Naive B cell (primary cell): ENCODE data around the gene ACD. TPM values are rescaled to one million over a fixed set of nuclear protein-coding genes. Genes with fewer than 3 reads are reported as not detected.
A peak's percentile ranks its signal among the peaks of the same experiment; 100 is the strongest.
"Not testable (repeated sequence)": the region's sequence is repeated elsewhere in the genome, so short reads cannot be mapped to it uniquely, and the experiment has no call there.

Experiments
- ATAC-seq, 2 donors: fragments of 150-1000 bp; cut with Tn5 transposase; 2 replicates each; pipeline ENCODE4 v1.10.0; 2021; ENCODE audit warnings: low read depth in 2 of 2, mild to moderate bottlenecking in 2 of 2, moderate library complexity in 2 of 2
- DNase-seq: peaks from one replicate; pipeline ENCODE4 v3.0.0; 2022
- H3K27ac Mint-ChIP-seq, 6 donors: one replicate each; pipeline ENCODE4 v1.8.0; 2020 to 2022; ENCODE audit warnings: mild to moderate bottlenecking in 6 of 6, mixed read lengths in 6 of 6, moderate library complexity in 5 of 6, inconsistent platforms in 2 of 6
- H3K27me3 Mint-ChIP-seq, 3 donors: one replicate each; pipeline ENCODE4 v1.8.0; 2021 to 2022; ENCODE audit warnings: mixed read lengths in 3 of 3, mild to moderate bottlenecking in 1 of 3
- H3K36me3 Mint-ChIP-seq, 2 donors: one replicate each; pipeline ENCODE4 v1.8.0; 2020 to 2022; ENCODE audit warnings: mixed read lengths in 2 of 2, inconsistent platforms in 1 of 2, mild to moderate bottlenecking in 1 of 2
- H3K4me1 Mint-ChIP-seq, 3 donors: one replicate each; pipeline ENCODE4 v1.8.0; 2020 to 2022; ENCODE audit warnings: mixed read lengths in 3 of 3, inconsistent platforms in 1 of 3, mild to moderate bottlenecking in 1 of 3, moderate library complexity in 1 of 3
- H3K4me3 Mint-ChIP-seq, 8 donors: one replicate each; pipeline ENCODE4 v1.8.0; 2020 to 2022; ENCODE audit warnings: mild to moderate bottlenecking in 8 of 8, mixed read lengths in 8 of 8, moderate library complexity in 8 of 8, inconsistent platforms in 2 of 8
- H3K9me3 Mint-ChIP-seq, 7 donors: one replicate each; pipeline ENCODE4 v1.8.0; 2020 to 2022; ENCODE audit warnings: mixed read lengths in 7 of 7, mild to moderate bottlenecking in 5 of 7, inconsistent platforms in 2 of 7, moderate library complexity in 1 of 7
- polyA plus RNA-seq, 6 donors: library from polyadenylated mRNA; unstranded; fragments of 300-500 nt; fragmentation: Illumina TruSeq; gene quantifications; one replicate each; pipeline ENCODE4 v1.2.3, GENCODE V29; 2021; ENCODE audit warnings: low read depth in 6 of 6

The ACD gene
- 10 to 100 TPM; 31.3 to 52.8 (median 35.5) TPM for polyA plus RNA-seq

DNA sequence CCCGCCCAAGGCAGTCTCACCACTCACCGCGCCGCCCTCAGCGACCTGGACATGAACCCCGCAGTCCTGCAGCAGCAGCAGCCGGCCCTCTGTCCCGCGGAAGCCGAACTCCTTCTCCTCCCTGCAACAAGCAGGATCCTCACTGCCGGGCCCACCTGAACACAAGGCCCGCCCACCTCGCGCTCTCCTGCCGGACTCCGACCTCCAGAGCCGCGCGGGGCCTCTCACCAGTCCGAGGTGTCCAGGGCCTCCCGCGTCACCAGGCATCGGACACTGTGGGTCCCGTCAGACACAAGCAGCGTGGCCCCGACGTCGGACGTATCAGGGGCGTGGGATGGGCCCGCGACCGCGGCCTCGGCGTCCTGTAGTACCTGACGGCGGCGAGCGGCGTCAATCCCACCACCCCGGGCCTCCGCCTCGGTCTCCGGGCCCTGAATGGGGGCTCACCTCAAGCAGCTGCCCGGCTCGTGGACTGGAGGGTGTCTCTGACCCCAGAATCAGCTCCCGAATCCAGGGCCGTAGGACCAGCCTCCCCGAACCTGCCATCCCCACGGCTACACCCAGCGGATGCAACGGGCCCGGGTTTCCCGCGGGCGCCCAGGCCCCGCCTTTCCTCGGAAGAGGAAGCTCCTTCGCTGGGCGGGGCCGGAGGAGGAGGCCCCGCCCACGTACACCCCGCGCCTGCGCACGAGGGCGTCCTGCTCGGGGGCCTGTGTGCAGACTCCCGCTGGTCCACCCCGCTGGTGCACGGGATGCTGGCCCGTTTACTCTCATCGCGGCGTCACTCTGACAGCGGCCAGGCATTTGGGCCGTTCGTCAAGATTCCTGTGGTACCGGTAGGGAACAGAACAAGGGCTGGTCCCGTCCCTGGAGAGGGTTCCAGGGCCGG lies at the start of gene ACD:
Gene ACD (minus strand): TSS at position 586 of the 889 bp plus-strand sequence. CDS start 40 bp downstream, at position 546.
- H3K27me3 Mint-ChIP-seq = no peaks in the 10 kb centered on the region
- H3K9me3 Mint-ChIP-seq = no peaks in the 10 kb centered on the region
- DNase-seq = peak; percentile 94
- H3K36me3 Mint-ChIP-seq = peaks cover 0 to 8% of the 10 kb centered on the region in 2 donors
- H3K27ac Mint-ChIP-seq = peak within 1 kb of the TSS; percentile 94 to 99 (median 98)
- ATAC-seq = peak; percentile 46 to 56
- H3K4me3 Mint-ChIP-seq = peak within 1 kb of the TSS; percentile 92 to 100 (median 94)
- H3K4me1 Mint-ChIP-seq = peaks cover 32 to 49% (median 36%) of the 10 kb centered on the region in 3 donors

DNA sequence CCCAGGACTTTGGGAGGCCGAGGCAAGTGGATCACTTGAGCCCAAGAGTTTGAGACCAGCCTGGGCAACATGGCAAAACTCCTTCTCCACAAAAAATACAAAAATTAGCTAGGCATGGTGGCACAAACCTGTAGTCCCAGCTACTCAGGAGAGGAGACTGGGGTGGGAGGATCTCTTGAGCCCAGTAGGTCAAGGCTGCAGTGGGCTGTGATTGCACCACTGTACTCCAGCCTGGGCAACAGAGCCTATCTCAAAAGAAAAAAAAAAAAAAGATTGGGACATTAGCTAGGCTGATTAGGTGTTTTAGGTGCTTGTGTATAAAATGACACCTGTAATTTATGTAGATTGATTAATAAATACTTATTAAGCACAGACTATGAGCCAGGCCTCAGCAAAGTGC lies 49.0 kb upstream of the ACD start:
- no peaks in the 10 kb centered on the region for H3K36me3 Mint-ChIP-seq
- peaks cover 4 to 15% (median 12%) of the 10 kb centered on the region in 3 donors for H3K4me1 Mint-ChIP-seq
- no peak for DNase-seq
- no peak overlapping the region for H3K27ac Mint-ChIP-seq
- H3K4me3 Mint-ChIP-seq = no peak overlapping the region
- no peak for ATAC-seq
- no peaks in the 10 kb centered on the region for H3K9me3 Mint-ChIP-seq
- H3K27me3 Mint-ChIP-seq = no peaks in the 10 kb centered on the region

DNA sequence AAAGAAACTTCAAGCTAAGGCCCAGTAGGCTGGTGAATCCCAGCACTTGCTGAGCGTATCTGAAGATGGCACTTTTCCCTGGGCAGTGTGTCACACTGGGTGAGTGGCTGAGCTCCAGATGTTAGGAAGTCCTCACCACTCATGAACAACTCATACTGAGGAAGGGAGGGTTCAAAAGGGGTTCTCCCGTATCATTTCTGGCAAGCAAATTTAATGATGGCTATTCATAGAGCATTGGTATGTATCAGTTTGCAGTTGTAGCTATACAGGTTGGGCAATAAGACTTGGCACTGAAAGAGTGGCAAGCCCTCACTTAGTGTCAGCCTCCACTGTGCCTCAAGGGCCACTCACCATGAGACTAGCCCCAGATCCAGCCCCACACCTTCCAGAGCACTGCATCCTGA lies 48.3 kb upstream of the ACD start:
- H3K36me3 Mint-ChIP-seq = no peaks in the 10 kb centered on the region
- no peak overlapping the region for H3K4me3 Mint-ChIP-seq
- DNase-seq (no peak), ATAC-seq (no peak)
- peak overlapping the region in 1 of 6 donors; percentile 6 for H3K27ac Mint-ChIP-seq
- no peaks in the 10 kb centered on the region for H3K9me3 Mint-ChIP-seq
- H3K4me1 Mint-ChIP-seq = peaks cover under 1 to 19% (median 12%) of the 10 kb centered on the region in 3 donors
- H3K27me3 Mint-ChIP-seq = no peaks in the 10 kb centered on the region

DNA sequence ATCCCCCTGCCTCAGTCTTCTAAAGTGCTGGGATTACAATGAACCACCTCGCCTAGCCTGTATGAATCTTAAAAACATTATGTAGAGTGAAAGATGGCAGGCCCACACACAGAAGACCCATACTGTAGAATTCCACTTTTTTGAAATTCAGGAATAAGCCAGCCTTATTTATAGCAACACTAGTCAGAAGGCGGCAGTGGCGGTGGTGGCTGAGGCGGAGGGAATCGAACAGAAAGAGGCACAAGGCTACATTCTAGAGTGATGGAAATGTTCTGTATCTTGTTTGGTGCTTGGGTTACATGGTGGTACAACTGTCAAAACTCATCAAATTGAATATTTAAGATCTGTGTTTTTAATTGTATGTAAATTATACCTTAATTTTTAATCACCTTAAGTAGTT lies 47.7 kb upstream of the ACD start:
- peak overlapping the region in 3 of 6 donors; percentile 6 to 82 (median 74) for H3K27ac Mint-ChIP-seq

DNA sequence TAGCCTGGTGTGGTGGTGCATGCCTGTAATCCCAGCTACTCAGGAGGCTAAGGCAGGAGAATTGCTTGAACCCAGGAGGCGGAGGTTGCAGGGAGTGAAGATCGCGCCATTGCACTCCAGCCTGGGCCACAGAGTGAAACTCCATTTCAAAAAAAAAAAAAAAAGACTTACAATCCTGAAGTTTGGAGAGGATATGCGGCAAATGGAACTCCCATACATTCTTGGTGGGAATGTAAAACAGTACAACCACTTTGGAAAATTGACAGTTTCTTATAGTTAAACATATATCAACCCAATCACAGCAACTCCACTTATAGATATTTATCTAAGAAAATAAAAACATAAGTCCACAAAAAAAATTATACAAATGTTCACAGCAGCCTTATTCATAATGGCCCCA lies 47.1 kb upstream of the ACD start:
- ATAC-seq = no peak
- Mint-ChIP-seq H3K9me3 (no peaks in the 10 kb centered on the region), H3K4me1 (peaks cover 0 to 19% (median 12%) of the 10 kb centered on the region in 3 donors), H3K36me3 (no peaks in the 10 kb centered on the region), H3K27me3 (no peaks in the 10 kb centered on the region), H3K27ac (no peak overlapping the region), H3K4me3 (no peak overlapping the region)
- no peak for DNase-seq

More for the DNA sequence above, 47.7 kb upstream of the ACD start:
- no peak for ATAC-seq
- Mint-ChIP-seq H3K27me3 (no peaks in the 10 kb centered on the region), H3K9me3 (no peaks in the 10 kb centered on the region), H3K4me1 (peaks cover 0 to 19% (median 12%) of the 10 kb centered on the region in 3 donors), H3K36me3 (no peaks in the 10 kb centered on the region), H3K4me3 (no peak overlapping the region)
- no peak for DNase-seq

DNA sequence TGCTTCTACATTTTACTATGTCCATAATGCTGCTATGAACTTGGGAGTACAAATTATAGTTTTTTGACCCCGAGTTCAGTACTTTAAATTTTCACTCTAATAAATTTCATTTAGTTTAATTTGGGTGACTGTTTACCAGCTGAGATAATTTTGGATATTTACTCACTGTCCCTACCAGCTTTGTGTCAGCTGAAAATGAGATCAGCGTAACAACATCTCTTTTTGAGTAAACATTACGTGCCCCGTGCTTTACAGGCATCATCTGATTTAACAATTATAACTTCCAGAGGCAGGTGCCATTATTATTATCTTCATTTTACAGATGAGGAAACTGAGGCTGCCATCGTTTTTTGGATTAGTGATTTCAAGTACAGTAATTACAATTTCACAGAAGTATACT lies 44.0 kb upstream of the ACD start:
- peaks cover 0 to 10% (median 4%) of the 10 kb centered on the region in 3 donors for H3K4me1 Mint-ChIP-seq
- no peak overlapping the region for H3K4me3 Mint-ChIP-seq

DNA sequence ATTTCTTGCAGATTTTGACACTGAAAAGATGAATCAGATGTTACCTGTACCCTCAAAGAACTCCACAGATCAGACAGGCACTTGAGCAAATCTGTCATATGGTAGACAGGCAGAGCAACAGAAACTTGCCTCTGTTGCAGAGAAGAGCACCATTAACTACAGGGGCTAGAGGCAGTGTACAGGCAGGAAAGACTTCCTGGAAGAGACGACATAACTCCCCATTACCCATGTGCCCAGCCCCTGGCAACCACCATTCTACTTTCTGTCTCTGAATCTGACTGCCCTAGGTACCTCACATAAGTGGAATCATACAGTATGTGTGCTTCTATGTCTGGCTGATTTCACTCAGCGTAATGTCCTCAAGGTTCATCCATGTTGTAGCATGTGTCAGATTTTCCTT lies 43.6 kb upstream of the ACD start:
- DNase-seq = no peak
- H3K4me3 Mint-ChIP-seq = no peak overlapping the region
- no peak for ATAC-seq
- peaks cover 0 to 11% (median 4%) of the 10 kb centered on the region in 3 donors for H3K4me1 Mint-ChIP-seq
- H3K27ac Mint-ChIP-seq = peak overlapping the region in 2 of 6 donors; percentile 15 to 44
- peaks cover 0 to 1% (median 0%) of the 10 kb centered on the region in 7 donors for H3K9me3 Mint-ChIP-seq
- peaks cover 0 to 4% of the 10 kb centered on the region in 2 donors for H3K36me3 Mint-ChIP-seq
- no peaks in the 10 kb centered on the region for H3K27me3 Mint-ChIP-seq

More for the DNA sequence above, 44.0 kb upstream of the ACD start:
- no peak overlapping the region for H3K27ac Mint-ChIP-seq
- ATAC-seq = no peak
- H3K27me3 Mint-ChIP-seq = no peaks in the 10 kb centered on the region
- H3K36me3 Mint-ChIP-seq = no peaks in the 10 kb centered on the region
- no peaks in the 10 kb centered on the region for H3K9me3 Mint-ChIP-seq
- no peak for DNase-seq

DNA sequence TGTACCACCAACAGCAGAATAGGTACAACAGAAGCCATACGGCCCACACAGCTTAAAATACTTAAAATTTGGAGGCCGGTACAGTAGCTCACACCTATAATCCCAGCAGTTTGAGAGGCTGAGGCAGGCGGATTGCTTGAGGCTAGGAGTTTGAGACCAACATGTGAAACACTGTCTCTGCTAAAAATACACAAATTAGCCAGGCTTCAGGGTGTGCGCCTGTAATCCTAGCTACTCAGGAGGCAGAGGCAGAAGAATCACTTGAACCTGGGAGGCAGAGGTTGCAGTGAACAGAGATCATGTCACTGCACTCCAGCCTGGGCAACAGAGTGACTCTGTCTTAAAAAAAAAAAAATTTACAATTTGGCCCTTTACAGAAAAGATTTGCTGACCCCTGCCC lies 42.1 kb upstream of the ACD start:
- Mint-ChIP-seq H3K4me1 (peaks cover 0 to 10% (median 0%) of the 10 kb centered on the region in 3 donors), H3K27me3 (no peaks in the 10 kb centered on the region), H3K9me3 (peaks cover 0 to 1% (median 0%) of the 10 kb centered on the region in 7 donors), H3K36me3 (peaks cover 0 to 8% of the 10 kb centered on the region in 2 donors), H3K27ac (peak overlapping the region in 2 of 6 donors; percentile 11 to 62), H3K4me3 (no peak overlapping the region)
- no peak for ATAC-seq
- no peak for DNase-seq

DNA sequence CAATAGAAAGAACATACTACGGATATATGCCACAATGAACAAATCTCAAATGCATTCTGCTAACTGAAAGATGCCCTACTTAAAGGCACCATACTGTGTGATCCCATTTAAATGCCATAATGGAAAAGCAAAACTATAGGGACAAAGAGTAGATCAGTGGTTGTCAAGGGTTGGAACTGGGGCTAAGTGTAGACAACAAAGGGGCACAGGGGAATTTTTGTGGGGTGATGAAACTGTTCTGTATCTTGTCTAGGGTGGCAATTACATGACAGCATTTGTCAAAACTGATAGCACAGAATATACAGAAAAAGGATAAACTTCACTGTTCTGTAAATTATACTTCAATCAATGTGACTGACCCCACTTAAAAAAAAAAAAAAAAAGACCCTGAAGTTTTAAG lies 41.4 kb upstream of the ACD start:
- Mint-ChIP-seq H3K36me3 (peaks cover 0 to 8% of the 10 kb centered on the region in 2 donors), H3K9me3 (peaks cover 0 to 1% (median 0%) of the 10 kb centered on the region in 7 donors), H3K4me3 (no peak overlapping the region), H3K27me3 (no peaks in the 10 kb centered on the region), H3K27ac (no peak overlapping the region), H3K4me1 (peaks cover 0 to 10% (median 3%) of the 10 kb centered on the region in 3 donors)
- DNase-seq = no peak
- ATAC-seq = no peak

DNA sequence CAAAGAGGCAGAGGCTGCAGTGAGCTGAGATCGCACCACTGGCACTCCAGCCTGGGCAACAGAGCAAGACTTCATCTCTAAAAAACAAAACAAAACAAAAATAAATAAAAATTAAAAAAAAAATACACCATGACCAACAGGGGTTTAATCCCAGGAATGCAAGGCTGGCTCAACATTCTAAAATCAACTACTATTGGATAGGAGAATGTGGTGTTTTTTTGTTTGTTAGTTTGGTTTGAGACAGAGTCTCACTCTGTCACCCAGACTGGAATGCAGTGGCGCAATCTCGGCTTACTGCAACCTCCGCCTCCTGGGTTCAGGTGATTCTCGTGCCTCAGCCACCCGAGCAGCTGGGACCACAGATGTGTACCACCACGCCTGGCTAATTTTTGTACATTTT lies 39.2 kb upstream of the ACD start:
- DNase-seq (no peak), ATAC-seq (no peak)
- Mint-ChIP-seq H3K4me1 (peaks cover 0 to 10% (median 7%) of the 10 kb centered on the region in 3 donors), H3K27me3 (no peaks in the 10 kb centered on the region), H3K27ac (no peak overlapping the region), H3K36me3 (peaks cover 0 to 8% of the 10 kb centered on the region in 2 donors), H3K4me3 (no peak overlapping the region), H3K9me3 (peaks cover 0 to 1% (median 0%) of the 10 kb centered on the region in 7 donors)

DNA sequence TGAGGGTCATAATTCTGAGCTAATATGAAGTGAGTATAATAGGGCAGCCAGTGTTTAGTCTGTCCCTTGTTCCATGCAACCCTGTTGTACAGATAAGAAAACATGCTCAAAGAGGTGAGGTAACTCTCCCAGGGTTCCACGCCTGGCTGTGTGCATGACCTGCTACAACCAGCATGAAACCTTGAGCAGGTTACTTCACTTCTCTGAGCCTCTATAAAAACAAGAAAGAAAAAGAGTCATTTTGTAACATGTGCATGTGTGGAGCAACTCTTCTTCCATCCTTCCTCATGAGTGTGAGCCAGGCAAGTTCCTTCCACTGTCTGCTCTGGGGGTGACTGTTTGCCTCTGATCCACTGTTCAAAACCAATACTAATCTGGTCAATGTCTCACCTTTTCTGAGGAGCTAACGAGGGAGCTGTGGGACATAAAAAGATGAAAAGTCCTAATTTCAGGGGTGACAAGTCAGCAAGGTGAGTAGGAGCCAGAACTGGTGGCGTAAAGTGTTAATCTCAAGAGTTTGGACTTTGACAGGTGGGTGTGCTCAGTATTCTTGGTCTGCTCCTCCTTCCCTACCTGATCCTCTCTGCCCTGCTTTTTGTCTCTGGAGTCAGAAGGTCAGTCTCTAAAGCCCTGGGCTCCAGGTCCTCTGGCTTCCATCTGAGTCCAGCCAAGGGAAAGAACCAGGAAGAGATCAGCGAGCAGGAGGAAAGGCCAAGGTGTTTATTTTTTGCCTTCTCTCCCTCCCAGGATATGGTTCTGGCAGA lies 37.5 kb upstream of the ACD start:
- ATAC-seq (no peak), DNase-seq (no peak)
- H3K4me1 Mint-ChIP-seq = peaks cover 3 to 22% (median 9%) of the 10 kb centered on the region in 3 donors
- H3K9me3 Mint-ChIP-seq = peaks cover 0 to 1% (median 0%) of the 10 kb centered on the region in 7 donors
- H3K27ac Mint-ChIP-seq = peak overlapping the region in 1 of 6 donors; percentile 15
- H3K4me3 Mint-ChIP-seq = no peak overlapping the region
- peaks cover 0 to 8% of the 10 kb centered on the region in 2 donors for H3K36me3 Mint-ChIP-seq
- H3K27me3 Mint-ChIP-seq = no peaks in the 10 kb centered on the region

DNA sequence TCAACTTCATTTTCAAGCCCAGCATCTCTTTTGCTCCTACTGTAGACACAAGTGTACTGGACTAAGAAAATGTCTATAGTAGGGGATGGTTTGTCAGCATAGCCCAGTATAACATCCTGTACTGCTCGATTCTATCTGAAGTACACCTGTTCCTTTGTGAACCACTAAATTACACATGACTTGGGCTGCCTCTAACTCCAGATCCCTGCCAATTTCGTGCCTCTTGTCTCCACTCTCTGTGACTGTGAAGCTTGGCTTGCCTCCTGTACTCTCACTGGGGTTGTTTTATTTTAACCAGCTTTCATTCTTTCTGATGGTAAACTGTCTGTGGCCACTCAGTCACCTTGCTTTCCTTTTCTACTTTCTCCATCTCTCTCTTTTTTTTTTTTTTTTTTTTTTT lies 34.6 kb upstream of the ACD start:
- H3K4me1 Mint-ChIP-seq = peaks cover 7 to 39% (median 21%) of the 10 kb centered on the region in 3 donors
- peaks cover 0 to 8% of the 10 kb centered on the region in 2 donors for H3K36me3 Mint-ChIP-seq
- H3K27ac Mint-ChIP-seq = peak overlapping the region in 2 of 6 donors; percentile 54 to 95
- H3K27me3 Mint-ChIP-seq = no peaks in the 10 kb centered on the region
- DNase-seq (no peak), ATAC-seq (no peak)
- H3K4me3 Mint-ChIP-seq = no peak overlapping the region
- peaks cover 0 to 1% (median 0%) of the 10 kb centered on the region in 7 donors for H3K9me3 Mint-ChIP-seq

DNA sequence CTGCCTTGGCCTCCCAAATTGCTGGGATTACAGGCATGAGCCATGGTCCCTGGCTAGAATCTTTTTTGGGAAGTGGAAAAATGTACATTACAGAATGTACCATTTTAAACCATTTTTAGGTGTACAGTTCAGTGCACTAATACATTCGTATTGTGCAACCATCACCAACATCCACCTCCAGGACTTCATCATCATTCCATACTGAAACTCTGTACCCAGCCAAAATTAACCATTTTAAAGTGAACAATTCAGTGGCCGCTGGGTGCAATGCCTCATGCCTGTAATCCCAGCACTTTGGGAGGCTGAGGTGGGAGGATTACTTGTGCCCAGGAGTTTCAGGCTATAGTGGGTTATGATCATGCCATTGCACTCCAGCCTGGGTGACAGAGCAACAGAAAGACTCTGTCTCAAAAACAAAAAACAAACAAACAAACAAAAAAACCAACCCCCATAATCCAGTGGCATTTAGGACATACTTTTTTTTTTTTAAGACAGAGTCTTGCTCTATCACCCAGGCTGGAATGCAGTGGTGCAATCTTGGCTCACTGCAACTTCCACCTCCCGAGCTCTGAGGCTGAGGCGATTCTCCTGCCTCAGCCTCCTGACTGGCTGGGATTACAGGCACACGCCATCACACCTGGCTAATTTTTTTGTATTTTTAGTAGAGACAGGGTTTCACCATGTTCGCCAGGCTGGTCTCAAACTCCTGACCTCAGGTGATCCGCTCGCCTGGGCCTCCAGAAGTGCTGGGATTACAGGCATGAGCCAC lies 33.6 kb upstream of the ACD start:
- H3K4me1 Mint-ChIP-seq = peaks cover 7 to 39% (median 21%) of the 10 kb centered on the region in 3 donors
- not testable (repeated sequence) for H3K9me3 Mint-ChIP-seq, DNase-seq, H3K27me3 Mint-ChIP-seq, ATAC-seq, H3K36me3 Mint-ChIP-seq
- H3K27ac Mint-ChIP-seq = peak overlapping the region in 2 of 6 donors; percentile 12 to 49
- peak overlapping the region in 3 of 8 donors; percentile 22 to 79 (median 35) for H3K4me3 Mint-ChIP-seq
